ENCODE measurements around the gene MCU.
"Not testable (repeated sequence)": the region's sequence is repeated elsewhere in the genome, so short reads cannot be mapped to it uniquely, and the experiment has no call there.

MCU gene

GRCh38 chr10:72753760-72754231 is 61.9 kb downstream of the MCU start:
- no peak overlapping the region for H3K9ac ChIP-seq (ENCODE audit: low read depth, low read length)
- H3K27ac ChIP-seq (ENCODE audit: low read length), result no peak overlapping the region
- no peak overlapping the region for H3K4me3 ChIP-seq (ENCODE audit: low read length)

GRCh38 chr10:72754275-72755032 is 62.5 kb downstream of the MCU start:
- Histone ChIP-seq H3K4me1 (ENCODE audit: insufficient read depth, low read length) (peaks cover 58% of the 10 kb centered on the region), H3K27me3 (ENCODE audit: insufficient read depth, low read length) (no peaks in the 10 kb centered on the region), H3K9me3 (ENCODE audit: insufficient read depth, low read depth, low read length) (no peaks in the 10 kb centered on the region), H3K36me3 (ENCODE audit: insufficient read depth, low read depth, low read length) (no peaks in the 10 kb centered on the region), H3K9ac (ENCODE audit: low read depth, low read length) (no peak overlapping the region), H3K4me3 (ENCODE audit: low read length) (no peak overlapping the region), H3K27ac (ENCODE audit: low read length) (no peak overlapping the region)

More at GRCh38 chr10:72753760-72754231, 61.9 kb downstream of the MCU start:
- no peaks in the 10 kb centered on the region for H3K9me3 ChIP-seq (ENCODE audit: insufficient read depth, low read depth, low read length)
- no peaks in the 10 kb centered on the region for H3K36me3 ChIP-seq (ENCODE audit: insufficient read depth, low read depth, low read length)
- no peaks in the 10 kb centered on the region for H3K27me3 ChIP-seq (ENCODE audit: insufficient read depth, low read length)
- H3K4me1 ChIP-seq (ENCODE audit: insufficient read depth, low read length), result peaks cover 55% of the 10 kb centered on the region

- Histone ChIP-seq H3K4me1 (ENCODE audit: insufficient read depth, low read length) (peaks cover 61% of the 10 kb centered on the region), H3K27me3 (ENCODE audit: insufficient read depth, low read length) (no peaks in the 10 kb centered on the region), H3K9ac (ENCODE audit: low read depth, low read length) (peak overlapping the region; percentile 72; the same call in 1 of the 2 replicates), H3K27ac (ENCODE audit: low read length) (peak overlapping the region; percentile 35), H3K36me3 (ENCODE audit: insufficient read depth, low read depth, low read length) (no peaks in the 10 kb centered on the region), H3K9me3 (ENCODE audit: insufficient read depth, low read depth, low read length) (no peaks in the 10 kb centered on the region), H3K4me3 (ENCODE audit: low read length) (peak overlapping the region; percentile 44; the same call in 1 of the 2 replicates)
Observed at GRCh38 chr10:72756674-72757385, 64.9 kb downstream of the MCU start.

DNA sequence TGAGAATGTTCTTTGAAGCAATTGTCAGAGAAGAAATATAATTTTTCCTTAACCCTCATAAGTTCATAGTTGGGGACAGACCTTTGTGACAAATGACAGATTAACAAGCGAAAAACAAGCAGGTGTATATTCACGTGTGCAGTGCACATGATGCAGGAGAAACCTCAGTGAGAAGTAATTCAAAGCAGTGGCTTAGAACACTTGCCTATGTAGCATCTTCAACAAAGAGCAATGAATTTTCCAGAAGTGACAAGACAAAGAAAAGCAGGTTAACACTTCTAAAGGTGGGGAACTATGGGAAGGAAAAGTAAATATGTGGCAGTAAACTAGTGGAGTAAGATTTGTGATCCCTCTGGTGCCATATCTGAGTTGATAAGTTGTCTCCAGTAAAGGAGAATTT is 65.8 kb downstream of the MCU start:
- peak overlapping the region; percentile 72; the same call in 1 of the 2 replicates for H3K9ac ChIP-seq (ENCODE audit: low read depth, low read length)
- H3K36me3 ChIP-seq (ENCODE audit: insufficient read depth, low read depth, low read length), result no peaks in the 10 kb centered on the region
- H3K9me3 ChIP-seq (ENCODE audit: insufficient read depth, low read depth, low read length), result no peaks in the 10 kb centered on the region
- peak overlapping the region; percentile 35 for H3K27ac ChIP-seq (ENCODE audit: low read length)
- no peaks in the 10 kb centered on the region for H3K27me3 ChIP-seq (ENCODE audit: insufficient read depth, low read length)
- H3K4me3 ChIP-seq (ENCODE audit: low read length), result peak overlapping the region; percentile 44; the same call in 1 of the 2 replicates
- peaks cover 57% of the 10 kb centered on the region for H3K4me1 ChIP-seq (ENCODE audit: insufficient read depth, low read length)

- not testable (repeated sequence) for H3K27me3 ChIP-seq (ENCODE audit: insufficient read depth, low read length); H3K36me3 ChIP-seq (ENCODE audit: insufficient read depth, low read depth, low read length); H3K27ac ChIP-seq (ENCODE audit: low read length); H3K4me3 ChIP-seq (ENCODE audit: low read length); H3K9me3 ChIP-seq (ENCODE audit: insufficient read depth, low read depth, low read length)
- Histone ChIP-seq H3K4me1 (ENCODE audit: insufficient read depth, low read length) (peaks cover 52% of the 10 kb centered on the region), H3K9ac (ENCODE audit: low read depth, low read length) (peak overlapping the region; percentile 72; the same call in 1 of the 2 replicates)
Observed at GRCh38 chr10:72758930-72759329, 67.0 kb downstream of the MCU start.

DNA sequence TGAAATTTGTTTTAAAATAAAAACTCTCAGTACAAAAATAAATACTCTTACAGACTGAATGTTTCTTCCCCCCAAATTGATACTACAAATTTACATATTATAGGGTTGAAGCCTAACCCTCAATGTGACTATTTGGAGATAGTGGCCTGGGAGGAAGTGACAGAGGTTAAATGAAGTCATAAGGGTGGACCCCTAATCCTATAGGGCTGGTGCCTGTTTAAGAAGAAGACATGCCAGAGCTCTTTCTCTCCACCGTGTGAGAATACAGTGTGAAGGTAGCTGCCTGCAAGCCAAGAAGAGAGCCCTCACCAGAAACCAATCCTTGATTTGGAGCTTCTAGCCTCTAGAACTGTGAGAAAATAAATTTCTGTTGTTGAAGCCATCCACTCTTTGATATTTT is 67.6 kb downstream of the MCU start:
- Histone ChIP-seq H3K27me3 (ENCODE audit: insufficient read depth, low read length) (no peaks in the 10 kb centered on the region), H3K4me1 (ENCODE audit: insufficient read depth, low read length) (peaks cover 46% of the 10 kb centered on the region), H3K9me3 (ENCODE audit: insufficient read depth, low read depth, low read length) (no peaks in the 10 kb centered on the region), H3K36me3 (ENCODE audit: insufficient read depth, low read depth, low read length) (no peaks in the 10 kb centered on the region), H3K27ac (ENCODE audit: low read length) (no peak overlapping the region), H3K9ac (ENCODE audit: low read depth, low read length) (0 out of 2 replicates have a peak overlapping the region, but pooled peaks have one; percentile 16), H3K4me3 (ENCODE audit: low read length) (no peak overlapping the region)

GRCh38 chr10:72761498-72761897 is 69.6 kb downstream of the MCU start:
- Histone ChIP-seq H3K27me3 (ENCODE audit: insufficient read depth, low read length) (no peaks in the 10 kb centered on the region), H3K27ac (ENCODE audit: low read length) (no peak overlapping the region), H3K4me3 (ENCODE audit: low read length) (no peak overlapping the region), H3K36me3 (ENCODE audit: insufficient read depth, low read depth, low read length) (no peaks in the 10 kb centered on the region), H3K9me3 (ENCODE audit: insufficient read depth, low read depth, low read length) (no peaks in the 10 kb centered on the region), H3K4me1 (ENCODE audit: insufficient read depth, low read length) (peaks cover 30% of the 10 kb centered on the region), H3K9ac (ENCODE audit: low read depth, low read length) (no peak overlapping the region)

DNA sequence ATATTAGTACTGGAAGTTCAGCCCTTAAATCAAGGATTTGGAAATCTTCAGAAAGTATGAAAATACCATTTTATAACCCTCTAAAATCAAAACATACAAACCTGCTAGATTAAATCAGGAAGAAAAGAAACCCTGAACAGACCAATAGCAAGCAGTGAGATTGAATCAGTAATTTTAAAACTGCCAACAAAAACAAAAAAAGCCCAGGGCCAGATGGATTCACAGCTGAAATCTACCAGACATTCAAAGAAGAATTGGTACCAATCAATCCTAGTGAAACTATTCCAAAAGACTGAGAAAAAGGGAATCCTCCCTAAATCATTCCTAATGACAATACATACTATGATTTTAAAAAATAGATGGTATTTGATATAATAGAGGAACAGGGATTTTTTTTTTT is 70.1 kb downstream of the MCU start:
- Histone ChIP-seq H3K4me1 (ENCODE audit: insufficient read depth, low read length) (peaks cover 24% of the 10 kb centered on the region), H3K27ac (ENCODE audit: low read length) (no peak overlapping the region), H3K27me3 (ENCODE audit: insufficient read depth, low read length) (no peaks in the 10 kb centered on the region), H3K36me3 (ENCODE audit: insufficient read depth, low read depth, low read length) (no peaks in the 10 kb centered on the region), H3K4me3 (ENCODE audit: low read length) (no peak overlapping the region), H3K9me3 (ENCODE audit: insufficient read depth, low read depth, low read length) (no peaks in the 10 kb centered on the region), H3K9ac (ENCODE audit: low read depth, low read length) (no peak overlapping the region)

- H3K9ac ChIP-seq (ENCODE audit: low read depth, low read length), result no peak overlapping the region
- no peaks in the 10 kb centered on the region for H3K27me3 ChIP-seq (ENCODE audit: insufficient read depth, low read length)
- no peaks in the 10 kb centered on the region for H3K9me3 ChIP-seq (ENCODE audit: insufficient read depth, low read depth, low read length)
- H3K27ac ChIP-seq (ENCODE audit: low read length), result no peak overlapping the region
- no peak overlapping the region for H3K4me3 ChIP-seq (ENCODE audit: low read length)
- H3K36me3 ChIP-seq (ENCODE audit: insufficient read depth, low read depth, low read length), result no peaks in the 10 kb centered on the region
- H3K4me1 ChIP-seq (ENCODE audit: insufficient read depth, low read length), result peaks cover 12% of the 10 kb centered on the region
Observed at GRCh38 chr10:72763201-72763600, 71.3 kb downstream of the MCU start.

DNA sequence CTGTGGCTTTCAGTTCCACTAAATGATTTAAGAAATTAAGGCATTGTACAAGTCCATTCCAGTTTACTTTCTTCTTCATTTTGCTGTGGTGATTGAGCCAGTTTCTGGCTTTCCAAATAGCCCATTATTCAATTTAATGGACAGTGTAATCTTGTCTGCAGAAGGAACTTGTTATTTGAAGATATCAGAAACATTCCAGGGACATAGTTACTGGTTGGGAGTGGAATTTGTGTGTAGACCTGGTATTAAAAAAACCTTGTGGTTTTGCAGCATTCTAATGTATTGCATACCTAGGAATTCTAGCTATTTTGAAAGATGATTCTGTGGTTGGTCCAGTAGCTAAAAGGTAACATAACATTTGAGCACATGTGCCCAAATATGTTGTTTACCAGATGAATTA is 72.2 kb downstream of the MCU start:
- no peaks in the 10 kb centered on the region for H3K9me3 ChIP-seq (ENCODE audit: insufficient read depth, low read depth, low read length)
- no peaks in the 10 kb centered on the region for H3K27me3 ChIP-seq (ENCODE audit: insufficient read depth, low read length)
- no peak overlapping the region for H3K27ac ChIP-seq (ENCODE audit: low read length)
- H3K36me3 ChIP-seq (ENCODE audit: insufficient read depth, low read depth, low read length), result no peaks in the 10 kb centered on the region
- no peak overlapping the region for H3K4me3 ChIP-seq (ENCODE audit: low read length)
- no peak overlapping the region for H3K9ac ChIP-seq (ENCODE audit: low read depth, low read length)
- H3K4me1 ChIP-seq (ENCODE audit: insufficient read depth, low read length), result peaks cover 4% of the 10 kb centered on the region; the same call in 1 of the 2 replicates

DNA sequence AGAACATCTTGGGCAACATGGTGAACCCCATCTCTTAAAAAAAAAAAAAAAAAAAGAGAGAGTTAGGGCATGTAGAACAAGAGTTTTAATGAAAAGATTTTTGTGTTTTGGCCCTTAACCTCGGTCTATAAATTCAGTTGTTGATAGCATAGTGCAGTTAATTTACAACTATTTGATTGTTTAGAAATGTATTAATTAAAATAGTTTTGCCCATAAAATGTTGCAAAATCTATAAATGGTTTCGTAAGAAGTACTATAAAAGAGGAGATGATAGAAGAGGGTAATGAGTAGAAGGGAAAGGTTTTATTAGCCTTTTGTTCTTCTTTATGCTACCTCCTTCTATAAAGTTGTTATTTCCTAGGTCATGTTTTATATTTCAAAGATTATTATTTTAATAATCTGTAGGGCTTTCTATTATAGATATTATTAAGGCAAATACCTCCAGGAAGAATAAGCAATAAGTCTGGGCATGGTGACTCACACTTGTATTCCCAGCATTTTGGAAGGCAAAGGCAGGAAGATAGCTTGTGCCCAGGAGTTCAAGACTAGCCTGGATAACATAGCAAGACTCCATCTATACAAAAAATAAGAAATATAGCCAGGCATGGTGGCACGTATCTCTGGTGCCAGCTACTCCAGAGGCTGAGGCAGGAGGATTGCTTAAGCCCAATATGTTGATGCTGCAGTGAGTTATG is 73.3 kb downstream of the MCU start:
- no peaks in the 10 kb centered on the region for H3K36me3 ChIP-seq (ENCODE audit: insufficient read depth, low read depth, low read length)
- no peak overlapping the region for H3K4me3 ChIP-seq (ENCODE audit: low read length)
- no peak overlapping the region for H3K27ac ChIP-seq (ENCODE audit: low read length)
- no peaks in the 10 kb centered on the region for H3K9me3 ChIP-seq (ENCODE audit: insufficient read depth, low read depth, low read length)
- H3K4me1 ChIP-seq (ENCODE audit: insufficient read depth, low read length), result no peaks in the 10 kb centered on the region
- H3K9ac ChIP-seq (ENCODE audit: low read depth, low read length), result no peak overlapping the region
- H3K27me3 ChIP-seq (ENCODE audit: insufficient read depth, low read length), result no peaks in the 10 kb centered on the region

Measured in iPS-20b (cell line).